IPS-11a (cell line): ENCODE results near the gene TBC1D25.
A peak's percentile ranks its signal among the peaks of the same experiment; 100 is the strongest.
"Not testable (repeated sequence)": the region's sequence is repeated elsewhere in the genome, so short reads cannot be mapped to it uniquely, and the experiment has no call there.

Experiments used
- H3K4me3 ChIP-seq: one replicate; pipeline ENCODE4 v1.5.1; 2013; ENCODE audit warnings: low read depth, low read length, control low read depth

The TBC1D25 gene

DNA sequence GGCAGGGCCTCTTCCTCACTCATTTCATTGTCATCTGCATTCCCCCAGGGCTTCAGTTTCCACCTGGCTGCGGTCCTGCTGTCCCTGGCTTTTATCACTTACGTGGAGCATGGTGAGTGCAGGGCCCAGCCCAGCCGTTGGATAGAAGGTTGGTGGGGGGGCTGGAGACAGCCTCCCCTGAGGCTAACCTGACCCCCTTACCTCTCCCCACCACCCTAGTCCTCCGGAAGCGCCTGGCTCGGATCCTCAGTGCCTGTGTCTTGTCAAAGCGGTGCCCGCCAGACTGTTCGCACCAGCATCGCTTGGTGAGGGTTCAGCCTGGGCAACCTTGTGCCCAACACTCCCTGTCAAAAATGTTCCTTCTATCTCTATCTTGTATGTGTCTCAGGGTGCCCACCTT is 23.7 kb upstream of the TBC1D25 start:
- H3K4me3 ChIP-seq: no peak overlapping the region

GRCh38 chrX:48516285-48516684 is 23.2 kb upstream of the TBC1D25 start:
- no peak overlapping the region for H3K4me3 ChIP-seq

GRCh38 chrX:48516987-48517386 is 22.5 kb upstream of the TBC1D25 start:
- H3K4me3 ChIP-seq: no peak overlapping the region

- H3K4me3 ChIP-seq: not testable (repeated sequence)
Measured at GRCh38 chrX:48519481-48519880, 20.0 kb upstream of the TBC1D25 start.

GRCh38 chrX:48520455-48520854 is 19.1 kb upstream of the TBC1D25 start:
- no peak overlapping the region for H3K4me3 ChIP-seq

- H3K4me3 ChIP-seq: peak overlapping the region; percentile 46
Measured at GRCh38 chrX:48520976-48521352, 18.6 kb upstream of the TBC1D25 start.

DNA sequence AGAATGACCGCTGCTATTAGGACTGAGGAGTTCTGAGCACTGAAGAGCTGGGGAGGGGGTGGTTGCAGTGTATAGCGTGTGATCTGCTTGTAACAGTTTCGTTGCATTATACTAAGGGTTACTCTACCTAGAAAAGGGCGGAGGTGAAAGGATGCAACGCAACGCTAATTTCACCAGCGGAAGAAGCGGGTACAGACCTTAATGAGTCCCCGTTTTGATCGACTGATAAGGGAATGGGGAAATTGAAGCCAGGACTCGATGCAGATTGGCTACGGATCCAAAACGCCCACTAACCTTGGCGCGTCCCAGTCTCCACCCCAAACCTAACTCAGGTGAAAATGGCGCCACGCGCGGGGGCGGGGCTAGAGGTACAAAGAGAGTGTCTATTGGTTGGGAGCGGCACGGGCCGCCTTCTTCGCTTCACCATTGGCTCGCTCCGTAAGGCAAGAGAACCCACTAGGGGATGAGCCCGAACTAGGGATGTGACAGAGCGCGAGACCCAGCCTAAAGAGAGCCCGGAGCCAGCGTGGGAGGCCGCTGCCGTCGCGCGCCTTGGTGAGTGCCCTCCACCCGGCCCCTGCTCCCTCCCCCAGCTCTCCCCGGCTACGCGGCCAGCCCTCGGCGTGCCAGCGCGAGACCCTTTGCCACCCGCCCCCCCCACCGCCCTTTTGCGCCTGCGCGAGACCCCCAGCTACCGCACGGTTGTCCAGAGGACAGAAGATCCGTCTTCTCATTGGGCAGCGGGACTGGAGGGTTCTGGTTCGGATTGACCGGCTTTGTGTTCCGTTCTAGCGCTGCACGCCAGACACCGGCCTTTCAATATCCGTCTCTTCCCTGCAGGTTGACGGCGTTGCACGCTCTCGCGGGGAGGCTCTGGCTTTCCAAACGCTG is 17.9 kb upstream of the TBC1D25 start, which contains the start of gene EBP:
Gene EBP (plus strand): TSS at position 456 of the 891 bp plus-strand sequence. CDS start 1,964 bp downstream, outside the sequence.
- peak within 1 kb of the TSS; percentile 70 for H3K4me3 ChIP-seq

GRCh38 chrX:48522291-48522690 is 17.2 kb upstream of the TBC1D25 start:
- H3K4me3 ChIP-seq: peak overlapping the region; percentile 70

GRCh38 chrX:48523682-48524081 is 15.8 kb upstream of the TBC1D25 start:
- H3K4me3 ChIP-seq: no peak overlapping the region

- not testable (repeated sequence) for H3K4me3 ChIP-seq
Measured at GRCh38 chrX:48525853-48526252, 13.7 kb upstream of the TBC1D25 start.

DNA sequence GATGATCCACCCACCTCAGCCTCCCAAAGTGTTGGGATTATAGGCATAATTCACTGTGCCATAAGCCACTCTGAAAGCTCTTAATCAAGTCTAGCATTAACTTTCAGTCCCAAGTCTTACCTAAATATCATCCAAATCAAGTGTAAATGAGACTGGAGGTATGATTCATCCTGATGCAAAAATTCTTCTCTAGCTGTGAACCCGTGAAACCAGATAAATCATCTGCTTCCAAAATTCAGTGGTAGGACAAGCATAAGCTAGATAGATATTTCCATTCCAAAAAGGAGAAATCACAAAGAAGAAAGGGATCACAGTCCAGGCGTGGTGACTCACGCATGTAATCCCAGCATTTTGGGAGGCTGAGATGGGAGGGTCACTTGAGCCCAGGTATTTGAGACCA is 8.8 kb upstream of the TBC1D25 start:
- no peak overlapping the region for H3K4me3 ChIP-seq

DNA sequence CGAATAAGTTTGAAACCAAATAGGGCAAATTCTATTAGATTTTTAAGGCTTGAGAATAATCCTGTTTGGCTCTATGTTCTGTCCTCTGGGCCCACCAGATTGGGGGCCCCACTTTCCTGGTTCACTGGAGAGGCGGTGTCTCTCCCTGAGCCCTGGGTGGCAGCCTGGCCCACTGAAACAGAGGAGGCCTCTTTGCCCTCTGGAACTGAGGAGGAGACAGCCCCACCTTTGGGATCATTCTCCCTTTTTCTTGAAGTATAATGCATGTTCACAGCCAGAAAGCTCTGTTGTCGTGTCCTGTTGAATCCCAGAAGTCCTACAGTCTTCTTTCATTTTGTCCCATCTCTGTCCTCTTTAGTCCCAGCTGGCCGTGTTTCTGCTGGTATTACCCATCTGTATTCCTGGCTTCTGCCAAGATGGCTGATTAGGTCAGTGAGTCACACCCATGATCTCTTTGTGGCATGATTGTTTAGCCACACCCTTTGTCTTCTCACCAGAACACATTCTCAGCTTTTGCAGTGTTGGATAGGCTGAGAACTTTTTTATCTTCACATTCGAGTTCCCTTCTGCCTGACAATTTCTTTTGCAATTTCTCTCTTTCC is 8.1 kb upstream of the TBC1D25 start:
- H3K4me3 ChIP-seq: no peak overlapping the region

DNA sequence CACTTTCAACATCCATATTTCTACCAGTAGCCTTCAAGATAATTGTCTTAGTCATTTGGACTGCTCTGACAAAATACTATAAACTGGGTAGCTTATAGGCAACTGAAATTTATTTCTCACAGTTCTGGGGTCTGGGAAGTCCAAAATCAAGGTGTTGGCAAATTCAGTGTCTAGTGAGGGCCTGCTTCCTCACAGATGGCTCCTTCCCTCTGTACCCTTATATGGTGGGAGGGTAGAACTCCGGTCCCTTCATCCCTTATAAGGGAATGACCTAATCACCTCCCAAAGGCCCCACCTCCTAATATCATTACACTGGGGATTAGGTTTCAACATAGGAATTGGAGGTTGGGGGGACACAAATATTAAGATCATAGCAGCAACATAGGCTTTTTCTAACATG is 7.4 kb upstream of the TBC1D25 start:
- H3K4me3 ChIP-seq: no peak overlapping the region

DNA sequence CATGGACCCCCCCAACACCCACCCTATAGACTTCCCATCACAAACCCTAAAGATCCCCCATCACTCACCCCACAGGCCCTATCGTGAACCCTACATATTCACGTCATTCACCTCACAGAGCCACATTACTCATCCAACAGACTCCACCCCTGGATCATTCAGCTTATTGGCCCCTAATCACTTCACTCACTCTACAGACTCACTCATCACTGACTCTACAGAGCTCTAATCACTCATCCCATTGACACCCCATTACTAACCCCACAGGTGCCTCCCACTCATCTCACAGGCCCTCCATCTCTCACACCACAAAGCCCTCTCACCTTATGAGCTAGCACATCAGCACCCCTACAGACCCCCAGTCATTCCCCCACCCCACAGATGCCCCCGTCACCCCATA is 6.3 kb upstream of the TBC1D25 start:
- H3K4me3 ChIP-seq: no peak overlapping the region

GRCh38 chrX:48538641-48539344 is 721 bp upstream of the TBC1D25 start:
- H3K4me3 ChIP-seq: no peak overlapping the region

DNA sequence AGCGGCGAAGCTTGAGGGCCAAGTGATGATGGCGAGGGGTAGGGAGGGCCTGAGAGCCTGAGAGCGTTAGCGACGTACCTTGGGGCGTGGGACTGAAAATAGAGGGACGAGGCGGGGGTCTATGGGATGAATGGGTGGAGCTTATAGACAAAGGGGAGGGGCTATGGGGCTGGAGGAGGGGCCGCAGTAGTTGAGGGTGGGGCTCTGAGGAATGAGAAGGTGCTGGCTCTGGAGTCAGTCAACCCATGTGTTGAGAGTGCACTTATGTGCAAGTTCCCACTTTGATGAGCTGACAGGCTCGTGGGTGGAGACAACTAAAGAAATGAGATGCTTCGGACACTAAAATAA is 488 bp downstream of the TBC1D25 start:
- H3K4me3 ChIP-seq: peak overlapping the region; percentile 50

GRCh38 chrX:48540480-48540879 is 966 bp downstream of the TBC1D25 start:
- no peak overlapping the region for H3K4me3 ChIP-seq

- no peak overlapping the region for H3K4me3 ChIP-seq
Measured at GRCh38 chrX:48541140-48541814, 1.8 kb downstream of the TBC1D25 start.

DNA sequence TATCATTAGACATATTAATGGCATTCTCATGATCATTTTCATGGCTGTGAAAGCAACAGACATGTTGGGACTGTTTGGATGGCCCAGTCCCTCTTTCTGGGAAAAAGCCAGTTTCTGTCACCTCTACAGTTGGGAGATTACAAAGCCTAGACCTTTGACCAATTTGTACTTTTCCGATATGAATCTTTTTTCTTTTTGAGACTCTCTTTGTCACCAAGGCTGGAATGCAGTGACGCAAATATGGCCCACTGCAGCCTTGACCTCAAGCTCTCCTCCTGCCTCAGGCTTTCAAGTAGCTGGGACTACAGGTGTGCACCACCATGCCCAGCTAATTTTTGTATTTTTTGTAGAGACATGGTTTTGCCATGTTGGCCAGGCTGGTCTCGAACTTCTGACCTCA is 9.4 kb downstream of the TBC1D25 start:
- H3K4me3 ChIP-seq: no peak overlapping the region

DNA sequence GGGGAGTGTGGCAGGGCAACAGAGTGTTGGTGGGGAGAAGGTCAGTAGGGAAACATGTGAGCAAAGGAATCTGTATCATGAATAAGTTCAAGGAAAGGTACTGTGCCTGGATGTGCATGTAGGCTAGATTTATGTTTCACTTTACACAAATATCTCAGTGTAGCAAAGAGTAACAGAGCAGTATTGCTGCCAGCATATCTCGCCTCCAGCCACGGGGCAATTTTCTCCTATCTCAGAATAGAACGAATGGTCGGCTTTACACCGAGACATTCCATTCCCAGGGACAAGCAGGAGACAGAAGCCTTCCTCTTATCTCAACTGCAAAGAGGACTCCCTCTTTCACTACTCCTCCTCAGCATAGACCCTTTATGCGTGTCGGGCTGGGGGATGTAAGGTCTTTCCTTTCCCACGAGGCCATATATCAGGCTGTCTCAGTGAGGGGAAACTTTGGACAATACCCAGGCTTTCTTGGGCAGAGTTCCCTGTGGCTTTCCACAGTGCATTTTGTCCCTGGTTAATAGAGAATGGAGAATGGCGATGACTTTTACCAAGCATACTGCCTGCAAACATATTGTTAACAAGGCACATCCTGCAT is 16.3 kb downstream of the TBC1D25 start:
- H3K4me3 ChIP-seq: not testable (repeated sequence)

GRCh38 chrX:48558271-48558670 is 18.8 kb downstream of the TBC1D25 start:
- no peak overlapping the region for H3K4me3 ChIP-seq
